ENCODE results near the gene EIF3K.

EIF3K gene

DNA sequence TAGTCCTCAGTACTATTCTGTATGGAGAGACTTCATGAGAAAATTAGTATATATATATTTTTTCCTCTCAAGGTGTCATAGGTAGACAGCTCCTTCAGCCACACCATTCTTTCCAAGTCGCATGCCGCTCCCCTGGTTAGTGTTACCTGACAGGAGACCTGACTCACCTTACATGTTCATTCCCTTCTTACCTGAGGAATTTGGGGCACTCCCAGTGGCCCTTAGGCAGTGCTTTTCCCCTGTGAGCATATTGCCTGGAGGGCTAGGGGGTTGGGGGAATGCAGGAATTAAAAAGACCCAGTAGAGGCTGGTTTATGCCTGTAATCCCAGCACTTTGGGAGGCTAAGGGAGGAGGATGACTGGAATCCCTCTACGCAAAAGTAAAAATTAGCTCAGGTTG lies 19.5 kb downstream of the EIF3K start:
- TF ChIP-seq, protein P1, sequence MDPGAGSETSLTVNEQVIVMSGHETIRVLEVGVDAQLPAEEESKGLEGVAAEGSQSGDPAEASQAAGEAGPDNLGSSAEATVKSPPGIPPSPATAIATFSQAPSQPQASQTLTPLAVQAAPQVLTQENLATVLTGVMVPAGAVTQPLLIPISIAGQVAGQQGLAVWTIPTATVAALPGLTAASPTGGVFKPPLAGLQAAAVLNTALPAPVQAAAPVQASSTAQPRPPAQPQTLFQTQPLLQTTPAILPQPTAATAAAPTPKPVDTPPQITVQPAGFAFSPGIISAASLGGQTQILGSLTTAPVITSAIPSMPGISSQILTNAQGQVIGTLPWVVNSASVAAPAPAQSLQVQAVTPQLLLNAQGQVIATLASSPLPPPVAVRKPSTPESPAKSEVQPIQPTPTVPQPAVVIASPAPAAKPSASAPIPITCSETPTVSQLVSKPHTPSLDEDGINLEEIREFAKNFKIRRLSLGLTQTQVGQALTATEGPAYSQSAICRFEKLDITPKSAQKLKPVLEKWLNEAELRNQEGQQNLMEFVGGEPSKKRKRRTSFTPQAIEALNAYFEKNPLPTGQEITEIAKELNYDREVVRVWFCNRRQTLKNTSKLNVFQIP (CRISPR knock-in tag; IDR thresholded peaks at IDR 0.05; ENCODE audit: borderline replicate concordance, low read depth): no peak
- TF ChIP-seq GLIS3 (CRISPR knock-in tag; IDR thresholded peaks at IDR 0.05) (no peak), ZFP30 (CRISPR knock-in tag; IDR thresholded peaks at IDR 0.05) (no peak), ZNF70 (CRISPR knock-in tag; IDR thresholded peaks at IDR 0.05) (no peak), PPARA (CRISPR knock-in tag; IDR thresholded peaks at IDR 0.05; ENCODE audit: borderline replicate concordance) (no peak), ZFP3 (CRISPR knock-in tag; IDR thresholded peaks at IDR 0.05) (no peak), CSDC2 (CRISPR knock-in tag; IDR thresholded peaks at IDR 0.05) (no peak), ESRRG (CRISPR knock-in tag; IDR thresholded peaks at IDR 0.05) (no peak)
- TF ChIP-seq, protein P2, sequence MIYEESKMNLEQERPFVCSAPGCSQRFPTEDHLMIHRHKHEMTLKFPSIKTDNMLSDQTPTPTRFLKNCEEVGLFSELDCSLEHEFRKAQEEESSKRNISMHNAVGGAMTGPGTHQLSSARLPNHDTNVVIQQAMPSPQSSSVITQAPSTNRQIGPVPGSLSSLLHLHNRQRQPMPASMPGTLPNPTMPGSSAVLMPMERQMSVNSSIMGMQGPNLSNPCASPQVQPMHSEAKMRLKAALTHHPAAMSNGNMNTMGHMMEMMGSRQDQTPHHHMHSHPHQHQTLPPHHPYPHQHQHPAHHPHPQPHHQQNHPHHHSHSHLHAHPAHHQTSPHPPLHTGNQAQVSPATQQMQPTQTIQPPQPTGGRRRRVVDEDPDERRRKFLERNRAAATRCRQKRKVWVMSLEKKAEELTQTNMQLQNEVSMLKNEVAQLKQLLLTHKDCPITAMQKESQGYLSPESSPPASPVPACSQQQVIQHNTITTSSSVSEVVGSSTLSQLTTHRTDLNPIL (CRISPR knock-in tag; IDR thresholded peaks at IDR 0.05; ENCODE audit: low read depth): no peak
- TF ChIP-seq, protein P3, sequence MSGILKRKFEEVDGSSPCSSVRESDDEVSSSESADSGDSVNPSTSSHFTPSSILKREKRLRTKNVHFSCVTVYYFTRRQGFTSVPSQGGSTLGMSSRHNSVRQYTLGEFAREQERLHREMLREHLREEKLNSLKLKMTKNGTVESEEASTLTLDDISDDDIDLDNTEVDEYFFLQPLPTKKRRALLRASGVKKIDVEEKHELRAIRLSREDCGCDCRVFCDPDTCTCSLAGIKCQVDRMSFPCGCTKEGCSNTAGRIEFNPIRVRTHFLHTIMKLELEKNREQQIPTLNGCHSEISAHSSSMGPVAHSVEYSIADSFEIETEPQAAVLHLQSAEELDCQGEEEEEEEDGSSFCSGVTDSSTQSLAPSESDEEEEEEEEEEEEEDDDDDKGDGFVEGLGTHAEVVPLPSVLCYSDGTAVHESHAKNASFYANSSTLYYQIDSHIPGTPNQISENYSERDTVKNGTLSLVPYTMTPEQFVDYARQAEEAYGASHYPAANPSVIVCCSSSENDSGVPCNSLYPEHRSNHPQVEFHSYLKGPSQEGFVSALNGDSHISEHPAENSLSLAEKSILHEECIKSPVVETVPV (CRISPR knock-in tag; IDR thresholded peaks at IDR 0.05): no peak
- no peak for ATAC-seq

DNA sequence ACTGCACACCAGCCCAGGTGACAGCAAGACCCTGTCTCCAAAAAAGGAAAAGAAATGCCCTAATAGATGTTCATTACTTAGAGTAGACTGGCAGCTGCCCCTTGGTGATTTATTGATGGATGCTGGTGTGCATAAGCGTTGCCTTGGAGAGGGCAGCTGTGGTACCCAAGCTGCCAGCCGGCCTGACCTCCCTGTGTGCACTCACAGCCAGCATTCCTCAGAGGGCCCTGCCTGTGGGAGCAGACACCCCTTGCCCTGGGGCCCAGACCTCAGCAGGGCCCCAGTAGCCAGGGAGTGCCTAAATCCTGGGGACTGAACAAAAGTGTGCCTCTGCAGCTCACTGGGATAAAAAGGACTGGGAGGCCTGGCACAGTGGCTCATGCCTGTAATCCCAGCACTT lies 20.7 kb downstream of the EIF3K start:
- TF ChIP-seq TOX (CRISPR knock-in tag; IDR thresholded peaks at IDR 0.05; ENCODE audit: borderline replicate concordance): no peak
- TF ChIP-seq, protein P2 (CRISPR knock-in tag; IDR thresholded peaks at IDR 0.05; ENCODE audit: low read depth): no peak
- no peak; the same call in 2 of the 3 replicates for ATAC-seq

DNA sequence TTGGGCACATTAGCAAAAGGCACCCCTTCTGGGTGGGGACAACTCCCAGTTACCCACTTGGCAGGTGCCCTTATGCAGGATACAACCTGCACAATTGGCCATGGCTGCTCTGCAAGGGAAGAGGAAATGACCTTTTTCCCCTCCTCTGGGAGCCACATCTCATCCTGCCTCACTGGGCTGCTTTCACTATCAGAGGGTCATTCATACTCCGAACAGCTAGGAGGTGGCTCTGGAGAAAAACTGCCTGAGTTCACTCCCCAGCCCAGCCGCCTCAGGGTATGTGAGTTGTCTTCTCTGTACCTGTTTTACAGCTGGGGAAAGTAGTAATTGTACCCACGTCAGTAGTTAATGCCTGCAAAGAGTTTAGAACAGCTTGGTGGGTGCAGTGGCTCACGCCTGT lies 21.4 kb downstream of the EIF3K start:
- ATAC-seq: no peak
- TF ChIP-seq GLIS3 (CRISPR knock-in tag; IDR thresholded peaks at IDR 0.05): no peak
- no peak for TF ChIP-seq TOX (CRISPR knock-in tag; IDR thresholded peaks at IDR 0.05; ENCODE audit: borderline replicate concordance)
- no peak for TF ChIP-seq ZFP3 (CRISPR knock-in tag; IDR thresholded peaks at IDR 0.05)
- TF ChIP-seq ZC3H10 (CRISPR knock-in tag; IDR thresholded peaks at IDR 0.05): no peak
- TF ChIP-seq ZNF70 (CRISPR knock-in tag; IDR thresholded peaks at IDR 0.05): no peak
- TF ChIP-seq PPARA (CRISPR knock-in tag; IDR thresholded peaks at IDR 0.05; ENCODE audit: borderline replicate concordance): no peak
- TF ChIP-seq TCF4 (CRISPR knock-in tag; IDR thresholded peaks at IDR 0.05; ENCODE audit: borderline replicate concordance): no peak
- TF ChIP-seq, protein P4, sequence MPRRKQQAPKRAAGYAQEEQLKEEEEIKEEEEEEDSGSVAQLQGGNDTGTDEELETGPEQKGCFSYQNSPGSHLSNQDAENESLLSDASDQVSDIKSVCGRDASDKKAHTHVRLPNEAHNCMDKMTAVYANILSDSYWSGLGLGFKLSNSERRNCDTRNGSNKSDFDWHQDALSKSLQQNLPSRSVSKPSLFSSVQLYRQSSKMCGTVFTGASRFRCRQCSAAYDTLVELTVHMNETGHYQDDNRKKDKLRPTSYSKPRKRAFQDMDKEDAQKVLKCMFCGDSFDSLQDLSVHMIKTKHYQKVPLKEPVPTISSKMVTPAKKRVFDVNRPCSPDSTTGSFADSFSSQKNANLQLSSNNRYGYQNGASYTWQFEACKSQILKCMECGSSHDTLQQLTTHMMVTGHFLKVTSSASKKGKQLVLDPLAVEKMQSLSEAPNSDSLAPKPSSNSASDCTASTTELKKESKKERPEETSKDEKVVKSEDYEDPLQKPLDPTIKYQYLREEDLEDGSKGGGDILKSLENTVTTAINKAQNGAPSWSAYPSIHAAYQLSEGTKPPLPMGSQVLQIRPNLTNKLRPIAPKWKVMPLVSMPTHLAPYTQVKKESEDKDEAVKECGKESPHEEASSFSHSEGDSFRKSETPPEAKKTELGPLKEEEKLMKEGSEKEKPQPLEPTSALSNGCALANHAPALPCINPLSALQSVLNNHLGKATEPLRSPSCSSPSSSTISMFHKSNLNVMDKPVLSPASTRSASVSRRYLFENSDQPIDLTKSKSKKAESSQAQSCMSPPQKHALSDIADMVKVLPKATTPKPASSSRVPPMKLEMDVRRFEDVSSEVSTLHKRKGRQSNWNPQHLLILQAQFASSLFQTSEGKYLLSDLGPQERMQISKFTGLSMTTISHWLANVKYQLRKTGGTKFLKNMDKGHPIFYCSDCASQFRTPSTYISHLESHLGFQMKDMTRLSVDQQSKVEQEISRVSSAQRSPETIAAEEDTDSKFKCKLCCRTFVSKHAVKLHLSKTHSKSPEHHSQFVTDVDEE (CRISPR knock-in tag; IDR thresholded peaks at IDR 0.05): no peak
- no peak for TF ChIP-seq ESRRG (CRISPR knock-in tag; IDR thresholded peaks at IDR 0.05)
- TF ChIP-seq CSDC2 (CRISPR knock-in tag; IDR thresholded peaks at IDR 0.05): no peak
- no peak for TF ChIP-seq ZFP30 (CRISPR knock-in tag; IDR thresholded peaks at IDR 0.05)
- TF ChIP-seq RARB (CRISPR knock-in tag; IDR thresholded peaks at IDR 0.05): no peak
- no peak for TF ChIP-seq BACH2 (CRISPR knock-in tag; IDR thresholded peaks at IDR 0.05; ENCODE audit: borderline replicate concordance)

DNA sequence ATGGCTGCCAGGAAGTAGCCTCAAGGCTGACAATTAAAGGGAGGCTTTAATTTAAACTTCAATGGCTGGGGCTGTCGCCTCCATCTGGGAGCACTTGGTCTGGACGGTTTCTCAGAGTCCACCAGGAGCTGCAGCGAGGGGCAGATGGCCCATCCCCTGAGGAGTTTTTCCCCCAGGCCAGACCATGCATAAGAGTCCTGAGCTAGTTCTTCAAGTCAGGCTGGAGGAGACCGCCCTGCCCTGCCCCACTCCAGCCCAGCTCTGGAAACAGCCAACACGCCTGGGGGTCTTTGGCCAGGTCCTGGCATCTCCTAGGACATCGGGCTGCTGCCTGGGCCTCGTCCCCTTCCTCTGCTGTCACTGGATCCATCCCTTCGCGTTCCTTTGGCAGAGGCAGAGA lies 23.2 kb downstream of the EIF3K start:
- ATAC-seq: no peak
- TF ChIP-seq ZNF8 (CRISPR knock-in tag; IDR thresholded peaks at IDR 0.05) (no peak), ARNTL (CRISPR knock-in tag; IDR thresholded peaks at IDR 0.05; ENCODE audit: borderline replicate concordance, low read depth) (no peak)
- TF ChIP-seq, protein P4 (CRISPR knock-in tag; IDR thresholded peaks at IDR 0.05): no peak

Measured in SK-N-SH treated with all-trans-retinoic acid at 6 μM for 48 hours (cell line).